ENCODE data around the gene TIMP2. TPM values are rescaled to one million over a fixed set of nuclear protein-coding genes. Genes with fewer than 3 reads are reported as not detected.

The TIMP2 gene
- total and polyA plus RNA-seq, 2 of the 8 experiments (the other 6 are each of a cell fraction or from before 2014, with no cell fraction given), result 18.2 to 43.3 TPM

GRCh38 chr17:78892062-78892456 lies 33.1 kb downstream of the TIMP2 start:
- Histone ChIP-seq H4K20me1 (replicated peaks in 1 of 2; ENCODE audit: control insufficient read depth in 1 of 2, insufficient read depth in 2 of 2, low read length in 2 of 2) (peaks cover 2 to 13% of the 10 kb centered on the region in 2 experiments), H3K79me2 (ENCODE audit: control insufficient read depth in 1 of 2, insufficient read depth in 2 of 2, low read length in 2 of 2) (peaks cover 0 to 29% of the 10 kb centered on the region in 2 experiments; a peak in 1 of 4 replicates), H3K36me3 (ENCODE audit: control insufficient read depth in 2 of 4, insufficient read depth in 4 of 4, low read length in 3 of 4) (no peaks in the 10 kb centered on the region; a peak in 3 of 8 replicates), H3K56ac (replicated peaks; ENCODE audit: insufficient read length, low read depth, low read length) (no peak overlapping the region), H4K8ac (ENCODE audit: extremely low read depth, insufficient read depth, low read length) (no peak overlapping the region), H2BK20ac (ENCODE audit: low read length) (no peak overlapping the region), H2AFZ (ENCODE audit: low read length) (no peak overlapping the region), H3K9me3 (ENCODE audit: insufficient read depth in 2 of 2, low read depth in 1 of 2, low read length in 1 of 2) (no peaks in the 10 kb centered on the region), H3K79me1 (ENCODE audit: low read depth, low read length) (peaks cover 13% of the 10 kb centered on the region), H4K91ac (replicated peaks; ENCODE audit: insufficient read length, low read length) (no peak overlapping the region), H3K18ac (ENCODE audit: extremely low read depth, low read length) (no peak overlapping the region), H2BK15ac (ENCODE audit: low read length) (no peak overlapping the region), H3K4me1 (replicated peaks in 1 of 4; ENCODE audit: control insufficient read depth in 3 of 4, insufficient read depth in 4 of 4, low read length in 3 of 4) (no peaks in the 10 kb centered on the region; a peak in 3 of 7 replicates), H2BK120ac (replicated peaks; ENCODE audit: low read depth, low read length) (no peak overlapping the region), H2BK5ac (ENCODE audit: low read depth, low read length) (no peak overlapping the region), H2BK12ac (ENCODE audit: low read depth, low read length) (no peak overlapping the region), H3K4ac (replicated peaks; ENCODE audit: insufficient read length, low read depth, low read length) (no peak overlapping the region), H3K27ac (ENCODE audit: low read depth, low read length) (no peak overlapping the region), H3K9ac (replicated peaks in 1 of 4; ENCODE audit: extremely low read depth in 1 of 4, low read depth in 3 of 4, low read length in 3 of 4) (no peak overlapping the region), H3K14ac (ENCODE audit: insufficient read length) (no peak overlapping the region), H3K23ac (ENCODE audit: insufficient read length) (no peak overlapping the region), H3K23me2 (ENCODE audit: low read depth, low read length) (no peaks in the 10 kb centered on the region; the same call in 1 of the 2 replicates), H3K4me2 (ENCODE audit: insufficient read depth in 1 of 2, low read depth in 2 of 2, low read length in 2 of 2) (no peak overlapping the region), H4K5ac (ENCODE audit: insufficient read length, low read depth, low read length) (no peak overlapping the region), H2AK5ac (ENCODE audit: low read depth, low read length) (no peak overlapping the region), H3K4me3 (ENCODE audit: extremely low read depth in 1 of 4, insufficient read depth in 2 of 4, low read depth in 3 of 4, low read length in 4 of 4) (no peak overlapping the region), H3K27me3 (replicated peaks in 1 of 4; ENCODE audit: control insufficient read depth in 3 of 4, extremely low read depth in 1 of 4, insufficient read depth in 3 of 4, low read length in 3 of 4) (no peaks in the 10 kb centered on the region)
- FAIRE-seq (no peak), DNase-seq (ENCODE audit: low read depth in 1 of 2, low spot score in 2 of 2) (no peak)
- WGBS, 2 experiments (ENCODE audit: extremely low coverage in 1 of 2, insufficient coverage in 1 of 2, insufficient read length in 1 of 2, insufficient replicate concordance in 2 of 2, low coverage in 1 of 2, low lambda C conversion rate in 2 of 2, missing lambda C conversion rate in 1 of 2), result 88% methylated on average over 14 of the region's 14 CpGs; no CpG with 5 or more reads in 1 of the 2 experiments
- ChIA-PET CTCF (ENCODE audit: partially characterized antibody) (interaction anchor here (0.9 to 5.9 kb wide), 3 partner anchors 25 to 79 kb away, joined by 3 to 19 read pairs (median 4); no protein-coding TSS in a partner anchor), POLR2A (ENCODE audit: partially characterized antibody) (no interaction called here)
- TF ChIP-seq HDAC6 (IDR thresholded peaks at IDR 0.05; ENCODE audit: low read depth, low read length), result no peak
- TF ChIP-seq NANOG (IDR thresholded peaks at IDR 0.05; ENCODE audit: insufficient read depth, low read depth, low read length, poor library complexity, severe bottlenecking), result no peak
- no peak for TF ChIP-seq NRF1 (IDR thresholded peaks at IDR 0.05; ENCODE audit: low read depth, low read length)
- TF ChIP-seq POLR2A (IDR thresholded peaks at IDR 0.05; ENCODE audit: control extremely low read depth in 1 of 2, low read depth in 2 of 2, low read length in 2 of 2), result no peak
- TF ChIP-seq CTBP2 (IDR thresholded peaks at IDR 0.05; ENCODE audit: borderline replicate concordance, insufficient read depth, insufficient read length, low read length), result no peak
- no peak for TF ChIP-seq CTCF (IDR thresholded peaks at IDR 0.05; ENCODE audit: control extremely low read depth in 1 of 3, insufficient read depth in 1 of 3, low read depth in 1 of 3, low read length in 3 of 3)
- no peak for TF ChIP-seq GTF2F1 (IDR thresholded peaks at IDR 0.05; ENCODE audit: borderline replicate concordance, low read depth, low read length)
- TF ChIP-seq ZNF274 (IDR thresholded peaks at IDR 0.05; ENCODE audit: borderline replicate concordance, extremely low read depth, low read length), result no peak
- no peak for TF ChIP-seq SIX5 (IDR thresholded peaks at IDR 0.05; ENCODE audit: low read depth, low read length)
- TF ChIP-seq SP2 (IDR thresholded peaks at IDR 0.05; ENCODE audit: low read length), result no peak
- TF ChIP-seq BRCA1 (IDR thresholded peaks at IDR 0.05; ENCODE audit: low read depth, low read length), result no peak
- TF ChIP-seq SP1 (IDR thresholded peaks at IDR 0.05; ENCODE audit: low read depth, low read length), result no peak

Data from H1 (cell line).